T-helper 1 cell treated with Interleukin-12 subunit alpha and Interleukin-12 subunit beta and Interleukin-4 antibody, amounts not matched to agents 30 ng/mL and 1 ng/mL, for 36 hours (primary cell): Measurements from ENCODE around the gene L2HGDH. TPM values are rescaled to one million over a fixed set of nuclear protein-coding genes. Genes with fewer than 3 reads are reported as not detected.

ENCODE experiments used
- intact Hi-C: fragments of 100-400 bp; cut with micrococcal nuclease; formaldehyde crosslinking; loops from one replicate; pipeline ENCODE4 v1.15.1; 2024
- total RNA-seq: library from RNA; stranded (reverse); gene quantifications from 2 replicates; pipeline ENCODE4 v1.2.3, GENCODE V29; 2022

L2HGDH gene
- total RNA-seq, 1 donor from 2014 or later = 11.6 TPM

DNA sequence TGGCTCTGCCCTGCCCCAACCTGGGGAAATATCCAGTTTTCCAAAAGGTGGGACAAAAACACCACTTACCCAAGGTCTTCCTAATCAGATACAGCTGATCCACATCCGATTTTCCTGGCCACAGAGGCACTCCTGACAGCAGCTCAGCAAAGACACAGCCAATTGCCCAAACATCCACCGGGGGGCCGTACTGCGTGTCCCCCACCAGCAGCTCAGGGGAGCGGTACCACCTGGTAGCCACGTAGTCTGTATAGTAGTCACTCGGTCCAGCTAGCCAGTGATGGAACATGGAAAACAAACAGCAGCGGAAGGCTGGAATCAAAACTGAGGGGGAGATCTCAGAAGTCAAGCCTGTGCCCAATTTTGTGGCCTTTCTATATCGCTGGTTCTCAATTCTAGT lies 28.9 kb upstream of the L2HGDH start:
- intact Hi-C loops = no loop called here

DNA sequence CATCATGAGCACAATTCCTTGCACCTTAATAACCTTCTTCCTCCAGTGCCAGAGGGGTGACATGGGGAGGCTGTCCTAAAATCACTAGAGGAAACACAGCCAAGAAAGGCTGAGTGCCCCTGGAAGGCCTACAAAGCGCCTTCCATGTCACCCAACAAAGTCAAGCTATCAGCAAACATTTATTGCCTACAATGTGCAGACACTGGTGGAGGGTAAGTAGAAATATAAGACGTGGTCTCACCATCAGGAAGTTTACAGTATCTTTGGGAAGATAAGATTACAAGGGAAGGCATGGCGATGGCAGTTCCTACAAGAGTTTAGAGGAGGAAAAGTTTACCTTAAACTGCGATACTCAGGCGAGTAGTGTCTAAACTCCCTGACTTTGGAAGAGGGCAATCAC lies 28.0 kb upstream of the L2HGDH start:
- intact Hi-C loops = no loop called here

DNA sequence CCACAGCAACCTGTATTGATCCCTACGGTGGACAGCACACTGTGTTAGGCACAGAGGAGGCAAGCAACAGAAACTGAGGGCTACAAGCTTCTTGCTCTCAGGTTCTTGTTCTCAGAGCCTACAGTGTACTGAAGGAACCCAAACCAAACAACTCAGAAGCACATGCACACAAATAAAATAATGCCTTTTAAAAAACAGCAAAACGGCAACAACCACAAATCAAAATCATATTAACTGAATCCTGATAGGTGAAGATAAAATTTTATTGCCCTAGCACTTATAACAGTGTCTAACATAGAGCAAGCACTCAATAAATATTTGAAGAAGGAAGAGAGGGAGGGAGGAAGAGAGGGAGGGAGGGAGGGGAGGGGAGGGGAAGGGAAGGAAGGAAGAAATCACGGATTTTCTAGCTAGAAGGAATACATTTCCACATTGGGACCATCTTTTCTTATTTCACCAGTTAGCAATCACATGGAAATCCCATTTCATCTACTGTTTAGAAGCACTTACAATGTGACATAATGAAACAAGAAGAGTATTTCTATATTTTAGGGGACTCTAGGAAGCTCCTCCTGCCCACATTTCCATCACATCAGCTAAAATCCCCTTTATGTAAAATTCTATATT lies 27.3 kb upstream of the L2HGDH start:
- intact Hi-C loops = no loop called here

DNA sequence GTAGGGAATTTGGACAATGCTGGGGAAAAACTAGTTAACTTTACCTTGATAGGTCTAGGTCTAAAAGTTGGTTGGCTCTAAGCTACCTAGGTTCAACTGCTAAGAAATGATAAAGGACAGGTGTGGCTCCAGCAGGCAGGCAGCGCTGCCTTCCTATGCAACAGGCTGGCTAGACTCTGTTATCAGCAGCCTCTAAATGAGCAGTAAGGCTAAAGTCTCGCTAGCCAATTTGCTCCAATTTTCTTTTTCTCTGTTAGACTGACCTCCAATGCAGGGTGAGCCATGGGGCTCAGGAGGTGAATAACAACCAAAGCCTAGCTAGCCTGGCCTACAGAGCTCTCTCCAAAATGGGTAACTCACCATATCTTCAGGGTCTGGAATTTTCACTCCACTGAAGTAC lies 26.6 kb upstream of the L2HGDH start:
- intact Hi-C loops = no loop called here

DNA sequence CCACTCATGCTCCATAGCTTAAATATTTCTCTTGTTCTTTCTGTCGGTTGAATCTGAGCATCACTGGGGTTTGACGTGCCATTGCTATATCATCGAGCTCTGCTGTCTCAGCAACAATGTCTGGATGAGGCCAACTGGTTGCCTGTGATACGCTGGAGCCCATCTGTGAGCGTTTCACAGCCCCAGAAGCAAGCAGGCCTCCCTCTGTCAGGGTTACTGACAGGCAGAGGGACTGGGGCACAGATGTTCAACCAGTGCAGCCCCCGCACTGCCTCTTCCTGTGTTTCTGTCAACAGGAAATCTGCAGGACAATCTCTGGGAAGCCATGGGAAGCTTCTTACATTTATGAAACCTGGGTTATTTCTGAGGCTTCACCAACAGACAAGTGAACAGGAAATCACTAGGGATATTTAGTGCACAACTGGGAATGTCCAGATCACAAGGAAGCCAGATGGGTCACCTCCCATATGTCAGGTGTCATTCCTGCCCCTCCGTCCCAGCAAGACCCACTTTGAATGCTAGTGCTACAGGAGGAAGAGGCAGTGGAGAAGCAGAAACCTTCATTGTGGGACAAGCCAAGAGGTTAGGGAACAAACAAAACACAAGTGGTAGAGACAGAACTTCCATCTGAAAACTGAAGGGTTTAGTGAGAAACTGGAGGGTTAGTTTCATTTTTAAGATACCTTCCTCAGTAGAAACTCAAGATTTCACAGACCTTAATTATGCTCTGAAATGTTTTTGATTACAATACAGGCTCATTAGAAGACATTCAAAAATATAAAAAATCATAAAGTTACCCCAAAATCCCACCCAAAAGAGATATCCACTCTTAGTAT lies 24.2 kb upstream of the L2HGDH start:
- intact Hi-C loops = no loop called here

DNA sequence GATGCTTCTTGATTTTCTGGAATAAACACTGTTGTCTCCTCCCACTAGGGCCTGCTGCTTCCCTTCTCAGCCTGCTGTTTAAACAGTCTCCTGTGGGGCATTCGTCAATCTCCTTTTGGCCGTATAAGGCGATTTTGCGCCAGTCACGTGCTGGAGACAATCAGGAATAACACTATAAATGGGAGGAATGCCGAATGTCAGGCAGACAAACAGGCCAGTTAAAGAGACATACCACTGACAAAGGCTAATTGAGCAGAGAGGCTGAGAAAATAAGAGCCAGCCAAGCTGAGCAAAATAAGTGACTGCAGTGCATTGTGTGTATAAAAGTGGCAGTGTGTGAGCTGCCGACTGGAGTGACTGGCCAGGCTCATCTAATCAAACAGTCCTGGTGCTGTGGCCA lies 23.4 kb upstream of the L2HGDH start:
- intact Hi-C loops = no loop called here

DNA sequence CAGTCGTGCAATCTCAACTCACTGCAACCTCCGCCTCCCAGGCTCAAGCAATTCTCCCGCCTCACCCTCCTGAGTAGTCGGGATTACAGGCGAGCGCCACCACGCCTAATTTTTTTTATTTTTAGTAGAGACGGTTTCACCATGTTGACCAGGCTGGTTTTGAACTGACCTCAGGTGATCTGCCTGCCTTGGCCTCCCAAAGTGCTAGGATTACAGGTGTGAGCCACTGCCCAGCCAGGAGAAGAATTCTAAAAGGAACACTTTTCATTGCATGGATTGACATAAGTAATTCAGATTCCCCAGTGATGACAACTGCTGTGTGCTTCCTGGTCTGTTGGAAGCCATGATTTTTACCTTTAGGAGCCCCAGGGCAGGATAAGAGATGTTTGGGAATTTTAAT lies 22.2 kb upstream of the L2HGDH start:
- intact Hi-C loops = no loop called here

DNA sequence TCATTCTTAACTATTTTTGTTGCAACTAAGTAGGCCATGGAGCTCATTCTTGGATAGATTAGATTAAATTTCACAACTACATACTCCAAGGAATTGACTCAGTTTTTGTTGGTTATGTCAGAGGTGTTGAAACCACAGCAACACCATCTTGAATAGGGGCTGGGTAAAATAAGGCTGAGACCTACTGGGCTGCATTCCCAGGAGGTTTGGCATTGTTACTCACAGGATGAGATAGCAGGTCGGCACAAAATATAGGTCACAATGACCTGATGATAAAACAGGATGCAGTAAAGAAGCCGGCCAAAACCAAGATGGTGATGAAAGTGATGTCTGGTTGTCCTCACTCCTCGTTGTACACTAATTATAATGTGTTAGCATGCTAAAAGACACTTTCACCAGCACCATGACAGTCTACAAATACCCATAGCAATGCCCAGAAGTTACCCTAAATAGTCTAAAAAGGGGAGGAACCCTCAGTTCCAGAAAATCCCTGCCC lies 21.0 kb upstream of the L2HGDH start:
- intact Hi-C loops = no loop called here

DNA sequence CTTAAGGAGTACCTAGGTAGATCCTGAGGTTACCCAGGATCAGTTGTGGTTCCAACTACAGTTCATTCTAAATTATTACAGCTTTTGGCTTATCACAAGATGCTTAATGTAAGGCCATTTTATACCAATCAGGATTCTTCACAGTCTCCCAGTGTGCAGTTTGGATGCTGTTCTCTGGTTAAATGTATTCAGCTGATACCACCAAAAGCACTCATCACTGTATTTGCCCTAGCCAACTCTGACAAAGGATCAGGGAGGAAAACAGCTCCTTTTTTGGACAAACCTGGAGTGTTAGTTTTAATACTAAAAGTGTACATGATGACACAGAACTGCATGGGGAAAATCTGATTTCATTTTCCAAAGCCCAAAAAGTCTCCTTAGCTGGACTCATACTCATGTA lies 19.6 kb upstream of the L2HGDH start:
- intact Hi-C loops = no loop called here

DNA sequence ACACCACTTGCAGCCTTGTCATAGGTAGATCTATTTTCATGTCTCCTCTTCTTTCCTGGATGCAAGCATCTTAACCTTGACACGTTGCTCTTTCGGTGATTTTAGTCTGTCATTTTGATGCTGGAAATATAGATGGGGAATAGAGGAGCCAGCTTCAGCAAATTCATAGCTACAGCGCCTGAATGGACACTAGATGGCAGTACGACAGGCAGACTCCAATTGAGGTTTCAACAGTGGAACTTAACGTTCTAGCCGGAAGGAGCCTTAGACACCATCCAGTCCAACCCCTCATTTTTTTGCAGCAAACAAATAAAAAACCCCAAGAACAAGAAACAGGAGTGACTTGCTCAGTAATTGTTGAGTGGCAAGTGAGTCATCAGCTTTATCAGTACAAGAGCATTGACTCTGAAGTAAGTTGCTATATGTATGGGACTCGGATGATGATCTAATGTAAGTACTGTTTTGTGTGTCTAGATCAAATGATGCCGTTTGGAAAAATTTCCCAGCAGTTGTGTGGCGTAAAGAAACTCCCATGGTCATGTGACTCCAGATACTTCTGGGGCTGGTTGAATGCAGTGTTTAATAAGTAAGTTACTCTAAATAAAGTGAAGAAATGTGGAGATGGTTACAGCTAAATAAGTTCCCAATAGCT lies 9.1 kb upstream of the L2HGDH start:
- intact Hi-C loops = loop anchor here (1.0 to 5.0 kb wide), 10 partner anchors 9 to 539 kb away; partner anchors contain the start of genes CDKL1, DMAC2L, L2HGDH and MAP4K5

DNA sequence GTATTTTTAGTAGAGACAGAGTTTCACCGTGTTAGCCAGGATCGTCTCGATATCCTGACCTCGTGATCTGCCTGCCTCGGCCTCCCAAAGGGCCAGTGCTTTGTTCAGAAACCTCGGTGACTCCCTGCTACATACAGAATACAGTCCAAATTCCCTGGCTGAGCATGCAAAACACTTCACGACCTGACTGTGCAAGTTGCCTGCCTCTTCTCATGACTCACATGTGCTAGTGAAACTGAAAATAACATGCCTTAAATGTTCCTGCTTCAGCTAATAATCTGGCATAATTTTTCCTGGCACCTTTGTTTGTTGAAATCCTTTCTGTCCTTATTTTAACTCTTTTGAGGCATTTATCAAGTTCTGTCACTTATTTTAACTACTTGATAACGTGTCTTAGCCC lies 8.3 kb upstream of the L2HGDH start:
- intact Hi-C loops = loop anchor here (2.0 to 5.0 kb wide), 2 partner anchors 89 to 318 kb away; partner anchors contain the start of gene SOS2

DNA sequence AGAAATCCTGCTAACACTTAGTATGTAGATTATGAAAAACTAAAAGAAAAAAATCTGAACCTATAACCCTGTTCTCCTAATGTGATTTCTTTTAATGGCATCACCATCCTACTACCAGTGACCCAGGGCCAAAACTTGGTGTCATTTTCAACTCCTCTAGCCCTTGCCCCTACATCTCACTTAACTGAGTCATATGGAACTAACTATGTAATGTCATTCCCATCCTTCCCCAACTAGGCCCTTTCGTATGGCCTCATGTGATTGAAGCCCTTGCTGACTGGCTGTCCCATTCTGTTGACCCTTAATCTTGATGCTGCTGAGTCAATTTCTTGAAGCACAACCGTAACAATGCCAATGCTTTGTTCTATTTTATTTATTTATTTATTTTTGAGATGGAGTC lies 7.7 kb upstream of the L2HGDH start:
- intact Hi-C loops = loop anchor here (2.0 to 5.0 kb wide), 2 partner anchors 89 to 317 kb away; partner anchors contain the start of gene SOS2

DNA sequence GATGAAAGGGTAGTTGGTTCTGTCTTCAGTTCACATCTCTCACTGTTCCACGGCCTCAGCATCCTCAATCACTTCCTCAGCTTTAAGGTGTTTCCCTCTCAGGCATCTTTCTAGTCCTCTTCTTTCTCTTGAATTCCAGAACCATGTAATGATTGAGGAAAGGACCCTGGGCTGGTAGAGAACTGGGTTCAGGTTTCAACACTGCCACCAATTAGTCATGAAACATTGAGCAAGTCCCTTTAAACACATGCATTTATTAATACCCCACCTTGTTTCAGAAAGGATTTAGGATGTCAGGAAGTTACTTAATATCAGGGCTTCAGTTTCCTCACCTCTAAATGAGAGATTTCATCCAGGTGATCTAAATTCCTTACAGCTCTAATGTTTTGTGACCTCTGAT lies 7.3 kb upstream of the L2HGDH start:
- intact Hi-C loops = no loop called here

DNA sequence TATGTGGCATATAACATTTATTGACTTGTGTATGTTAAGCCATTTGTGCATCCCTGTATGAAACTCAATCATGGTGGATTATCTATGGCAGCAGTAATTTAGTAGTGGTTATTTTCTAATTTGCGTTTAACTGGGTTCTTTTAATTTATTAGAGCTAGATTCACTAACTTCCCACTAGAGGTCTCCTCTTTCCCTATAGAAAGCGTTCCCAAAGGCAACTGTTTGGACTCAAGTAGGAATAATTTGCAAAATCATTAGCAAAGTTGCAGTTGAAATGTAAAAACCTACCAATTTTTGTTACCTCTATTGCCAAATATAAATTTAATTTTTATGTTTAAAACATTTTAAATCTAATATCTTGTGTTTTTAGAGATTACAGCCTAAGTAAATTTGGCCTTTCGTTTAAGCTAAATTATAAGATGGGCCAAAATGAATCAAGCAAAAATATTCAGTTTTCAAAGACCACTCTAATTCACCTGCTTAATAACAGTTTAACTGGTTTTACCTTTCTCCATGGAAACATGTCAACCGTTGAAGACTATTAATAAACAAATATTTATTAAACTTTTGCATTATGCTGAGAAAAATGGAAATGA lies 6.1 kb upstream of the L2HGDH start:
- intact Hi-C loops = no loop called here

DNA sequence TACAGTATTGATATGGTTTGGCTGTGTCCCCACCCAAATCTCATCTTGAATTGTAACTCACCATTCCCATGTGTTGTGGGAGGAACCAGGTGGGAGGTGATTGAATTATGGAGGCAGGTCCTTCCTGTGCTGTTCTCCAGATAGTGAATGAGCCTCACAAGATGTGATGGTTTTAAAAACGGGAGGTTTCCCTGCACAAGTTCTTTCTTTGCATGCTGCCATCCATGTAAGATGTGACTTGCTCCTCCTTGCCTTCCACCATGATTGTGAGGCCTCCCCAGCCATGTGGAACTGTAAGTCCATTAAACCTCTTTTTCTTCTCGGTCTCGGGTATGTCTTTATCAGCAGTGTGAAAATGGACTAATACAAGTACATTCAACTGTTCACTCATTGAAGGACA lies 2.1 kb upstream of the L2HGDH start:
- intact Hi-C loops = loop anchor here (5.0 kb wide), 3 partner anchors 353 to 928 kb away; partner anchors contain the start of genes POLE2, SAV1 and TMX1

DNA sequence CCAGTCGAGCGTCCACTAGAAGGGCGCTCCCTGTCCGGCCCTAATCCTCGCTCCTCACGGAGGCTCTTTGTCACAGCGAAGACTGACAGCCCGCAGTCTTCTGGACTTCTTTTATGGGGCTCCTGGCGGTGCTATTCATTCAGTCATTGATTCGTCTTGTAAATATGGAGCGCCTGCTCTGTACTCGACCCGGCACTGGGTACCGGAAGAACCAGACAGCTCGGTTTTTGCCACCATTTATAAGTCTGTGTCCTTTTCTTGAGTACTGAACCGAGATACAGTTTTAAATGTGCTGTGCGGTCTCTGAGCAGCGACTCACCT lies 665 bp upstream of the L2HGDH start:
- intact Hi-C loops = loop anchor here (1.0 to 5.0 kb wide), 22 partner anchors 9 to 930 kb away; partner anchors contain the start of genes ATL1, MAP4K5, MGAT2 and POLE2

DNA sequence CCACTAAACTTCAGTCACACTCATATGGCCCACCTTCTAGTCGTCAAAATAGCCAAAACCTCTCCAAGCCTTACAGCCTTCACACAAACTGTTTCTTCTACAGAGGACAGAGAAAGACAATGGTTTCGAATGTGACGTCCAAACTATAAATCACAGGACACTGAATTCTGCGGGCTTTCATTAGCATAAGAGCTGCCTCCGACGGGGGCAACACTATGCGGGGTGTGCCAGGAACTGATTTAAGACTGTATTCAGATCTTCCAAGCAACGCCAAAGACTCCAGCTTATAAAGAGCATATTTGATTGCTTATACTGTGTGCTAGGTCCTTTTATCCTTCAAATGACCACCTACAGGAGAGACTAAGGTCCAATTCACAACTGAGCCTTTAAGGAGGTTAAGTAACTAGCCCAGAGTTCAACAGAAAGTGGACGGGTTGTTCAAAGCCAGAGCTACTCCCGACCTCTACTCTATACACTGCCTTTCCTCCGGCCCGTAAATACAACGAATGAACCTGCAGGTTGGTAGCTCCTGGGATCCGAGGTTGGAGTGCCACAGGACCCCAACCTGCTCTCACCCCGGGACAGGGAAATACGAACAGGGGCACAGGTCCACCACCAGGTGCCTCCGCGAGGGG lies 575 bp downstream of the L2HGDH start:
- intact Hi-C loops = loop anchor here (5.0 kb wide), 3 partner anchors 356 to 931 kb away; partner anchors contain the start of genes POLE2, SAV1 and TMX1

DNA sequence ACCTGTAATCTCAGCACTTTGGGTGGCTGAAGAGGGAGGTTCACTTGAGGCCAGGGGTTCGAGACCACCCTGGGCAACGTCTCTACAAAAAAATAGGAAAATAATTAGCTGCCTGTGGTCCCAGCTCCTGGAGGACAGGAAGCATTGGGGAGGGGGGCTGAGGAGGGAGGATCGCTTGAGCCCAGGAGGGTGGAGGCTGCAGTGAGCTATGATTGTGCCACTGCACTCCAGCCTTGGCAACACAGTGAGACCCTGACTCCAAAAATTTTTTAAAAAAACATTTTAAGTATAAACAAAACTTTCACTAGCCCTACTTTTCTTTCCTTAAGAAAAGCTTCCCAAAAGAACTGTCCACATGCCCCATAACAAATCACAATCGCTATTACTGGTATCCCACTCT lies 1.6 kb downstream of the L2HGDH start:
- intact Hi-C loops = loop anchor here (5.0 kb wide), 3 partner anchors 357 to 932 kb away; partner anchors contain the start of genes POLE2, SAV1 and TMX1

DNA sequence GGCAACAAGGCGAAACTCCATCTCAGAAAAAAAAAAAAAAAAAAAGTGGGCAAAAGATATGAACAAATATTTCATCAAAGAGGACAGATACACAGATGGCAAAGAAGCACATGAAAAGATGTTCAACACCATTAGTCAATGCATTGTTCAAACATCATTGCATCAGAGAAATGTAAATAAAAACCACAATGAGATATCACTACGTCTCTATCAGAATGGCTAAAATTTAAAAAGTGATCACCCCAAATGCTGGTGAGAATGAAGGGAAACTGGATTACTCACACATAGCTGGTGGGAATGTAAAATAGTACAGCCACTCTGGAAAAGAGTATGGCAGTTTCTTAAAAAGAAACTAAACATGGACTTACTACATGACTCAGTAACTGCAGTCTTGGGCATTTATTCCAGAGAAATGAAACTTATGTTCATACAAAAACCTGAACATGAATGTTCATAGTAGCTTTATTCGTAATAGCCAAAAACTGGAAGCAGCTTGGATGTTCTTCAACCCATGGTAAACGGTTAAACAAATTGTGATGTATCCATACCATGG lies 3.6 kb downstream of the L2HGDH start:
- intact Hi-C loops = no loop called here

DNA sequence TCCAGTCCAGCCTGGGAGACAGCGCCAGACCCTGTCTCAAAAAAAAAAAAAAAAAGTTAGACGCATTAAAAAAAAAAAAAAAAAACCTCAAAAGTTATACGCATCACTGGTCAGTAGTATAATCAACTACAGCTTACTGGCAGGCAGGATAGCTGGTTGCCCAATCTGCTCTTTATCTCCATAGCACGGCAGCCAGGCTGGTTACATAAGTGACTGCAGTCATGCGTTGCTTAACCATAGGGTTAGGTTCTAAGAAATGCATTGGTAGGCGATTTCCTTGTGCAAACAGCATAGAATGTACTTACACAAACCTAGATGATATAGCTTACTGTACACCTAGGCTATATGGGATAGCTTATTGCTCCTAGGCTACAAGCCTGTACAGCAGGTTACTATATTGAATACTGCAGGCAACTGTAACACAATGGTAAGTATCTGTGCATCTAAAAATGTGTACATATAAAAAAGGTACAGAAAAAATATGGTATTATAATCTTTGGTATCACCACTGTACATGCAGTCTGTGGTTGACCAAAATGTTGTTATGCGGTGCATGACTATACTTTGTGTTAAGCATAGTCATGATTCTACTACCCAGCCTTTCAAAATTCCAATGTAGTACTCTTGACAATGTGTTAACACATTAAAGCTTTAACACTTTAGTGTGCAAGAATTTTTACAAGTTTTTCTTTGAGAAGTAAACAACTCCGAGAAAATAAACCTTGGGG lies 8.1 kb downstream of the L2HGDH start:
- intact Hi-C loops = no loop called here
